TTC549 (cell line): ENCODE measurements around the gene PRPF18.
"Not testable (repeated sequence)": the region's sequence is repeated elsewhere in the genome, so short reads cannot be mapped to it uniquely, and the experiment has no call there.

Experiments used
- FAIRE-seq: peaks from 2 replicates; lab custom pipeline; 2012; peaks lifted over from hg19 to GRCh38; lab: Jason Lieb, UNC

PRPF18 gene

GRCh38 chr10:13586676-13587355 is at the start of gene PRPF18:
PRPF18 (plus strand) TSS chr10:13586965; CDS start chr10:13587087, 122 bp downstream.
- peak; percentile 61 for FAIRE-seq

GRCh38 chr10:13537985-13538384 is 48.8 kb upstream of the PRPF18 start:
- FAIRE-seq: not testable (repeated sequence)

GRCh38 chr10:13542533-13542932 is 44.2 kb upstream of the PRPF18 start:
- no peak for FAIRE-seq

- FAIRE-seq: no peak
Measured at GRCh38 chr10:13550802-13551201, 36.0 kb upstream of the PRPF18 start.

GRCh38 chr10:13555884-13556510 is 30.8 kb upstream of the PRPF18 start:
- no peak for FAIRE-seq

- FAIRE-seq: no peak
Measured at GRCh38 chr10:13559124-13559700, 27.6 kb upstream of the PRPF18 start.

- FAIRE-seq: no peak
Measured at GRCh38 chr10:13560597-13560996, 26.2 kb upstream of the PRPF18 start.

GRCh38 chr10:13563481-13564445 is 23.0 kb upstream of the PRPF18 start:
- no peak for FAIRE-seq

GRCh38 chr10:13564576-13564975 is 22.2 kb upstream of the PRPF18 start:
- FAIRE-seq: no peak

GRCh38 chr10:13567030-13567429 is 19.7 kb upstream of the PRPF18 start:
- FAIRE-seq: no peak

GRCh38 chr10:13571541-13571940 is 15.2 kb upstream of the PRPF18 start:
- FAIRE-seq: no peak

GRCh38 chr10:13573960-13574359 is 12.8 kb upstream of the PRPF18 start:
- FAIRE-seq: no peak

- FAIRE-seq: no peak
Measured at GRCh38 chr10:13585195-13585751, 1.5 kb upstream of the PRPF18 start.

GRCh38 chr10:13585943-13586342 is 822 bp upstream of the PRPF18 start:
- no peak for FAIRE-seq

GRCh38 chr10:13587391-13587790 is 626 bp downstream of the PRPF18 start:
- FAIRE-seq: no peak

- no peak for FAIRE-seq
Measured at GRCh38 chr10:13589316-13589715, 2.6 kb downstream of the PRPF18 start.

- no peak for FAIRE-seq
Measured at GRCh38 chr10:13590886-13591285, 4.1 kb downstream of the PRPF18 start.

GRCh38 chr10:13592306-13592705 is 5.5 kb downstream of the PRPF18 start:
- no peak for FAIRE-seq

GRCh38 chr10:13593535-13593934 is 6.8 kb downstream of the PRPF18 start:
- FAIRE-seq: no peak

- FAIRE-seq: no peak
Measured at GRCh38 chr10:13594641-13595040, 7.9 kb downstream of the PRPF18 start.

GRCh38 chr10:13597909-13598308 is 11.1 kb downstream of the PRPF18 start:
- no peak for FAIRE-seq

GRCh38 chr10:13604357-13605040 is 17.7 kb downstream of the PRPF18 start:
- no peak for FAIRE-seq
